ENCODE data around the gene ADGRA3.

Gene ADGRA3

DNA sequence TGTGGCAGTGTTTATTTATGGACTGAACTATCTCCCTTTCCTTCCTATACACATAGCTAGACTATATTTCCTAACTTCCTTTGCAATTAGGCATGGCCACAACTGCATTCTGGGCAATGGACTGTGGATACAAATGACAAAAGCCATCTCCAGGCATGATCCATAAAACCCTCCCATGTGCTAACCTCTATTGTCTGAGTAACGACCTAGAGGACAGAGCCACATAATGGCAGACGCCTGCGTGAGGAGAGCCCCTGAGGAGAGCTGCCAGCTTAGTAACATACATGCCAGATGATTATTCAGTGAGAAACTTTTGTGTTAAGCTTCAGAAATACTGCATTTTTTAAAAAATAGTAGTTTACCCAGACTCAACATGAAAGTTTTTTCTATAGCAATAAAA lies 142.9 kb downstream of the ADGRA3 start:
- DNase-seq (ENCODE audit: low read depth, low spot score), result no peak

DNA sequence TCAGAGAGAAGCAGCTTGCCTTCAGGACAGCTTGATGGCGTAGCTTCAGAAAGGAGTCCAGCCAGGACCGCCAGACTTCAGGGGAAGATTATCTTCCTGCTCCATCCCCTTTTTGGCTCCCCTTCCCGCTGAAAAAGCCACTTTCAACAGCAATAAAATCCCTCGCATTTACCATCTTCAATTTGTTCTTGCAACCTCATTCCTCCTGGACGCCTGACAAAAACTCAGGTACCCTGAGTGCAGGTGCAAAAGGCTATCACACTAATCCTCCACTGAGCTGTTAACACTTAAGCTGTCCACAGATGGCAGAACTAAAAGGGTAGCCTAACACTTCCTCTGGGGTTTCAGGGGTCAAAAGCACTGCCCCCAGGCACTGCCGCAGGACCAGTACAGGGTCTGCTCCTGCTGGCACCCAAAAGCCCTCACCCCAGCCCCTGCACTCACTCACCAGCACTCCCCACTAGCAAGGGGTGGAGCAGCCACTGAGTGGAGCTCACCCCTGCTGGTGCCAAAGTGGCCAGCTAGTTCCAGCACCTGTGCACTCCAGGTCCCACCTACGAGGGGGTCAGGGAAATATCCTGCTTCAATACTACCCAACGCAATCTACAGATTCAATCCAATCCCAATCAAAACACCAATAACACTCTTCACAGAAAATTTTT lies 145.8 kb downstream of the ADGRA3 start:
- DNase-seq (ENCODE audit: low read depth, low spot score), result no peak

DNA sequence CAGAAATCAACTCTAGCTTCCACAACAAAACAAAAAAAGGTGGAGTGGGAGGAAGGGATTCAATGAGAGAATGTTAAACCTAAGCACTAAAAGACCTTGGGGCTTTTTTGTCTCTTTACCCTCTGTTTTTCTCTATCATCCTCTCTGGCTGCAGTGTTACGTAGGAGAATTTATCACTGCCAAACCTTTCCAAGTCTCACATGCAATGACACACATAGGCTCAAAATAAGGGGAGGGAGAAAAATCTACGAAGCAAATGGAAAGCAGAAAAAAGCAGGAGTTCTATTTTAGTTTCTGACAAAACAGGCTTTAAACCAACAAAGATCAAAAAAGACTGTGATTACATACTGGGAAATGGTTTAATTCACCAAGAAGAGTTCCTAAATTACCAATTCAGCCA lies 152.1 kb downstream of the ADGRA3 start:
- DNase-seq (ENCODE audit: low read depth, low spot score), result no peak

DNA sequence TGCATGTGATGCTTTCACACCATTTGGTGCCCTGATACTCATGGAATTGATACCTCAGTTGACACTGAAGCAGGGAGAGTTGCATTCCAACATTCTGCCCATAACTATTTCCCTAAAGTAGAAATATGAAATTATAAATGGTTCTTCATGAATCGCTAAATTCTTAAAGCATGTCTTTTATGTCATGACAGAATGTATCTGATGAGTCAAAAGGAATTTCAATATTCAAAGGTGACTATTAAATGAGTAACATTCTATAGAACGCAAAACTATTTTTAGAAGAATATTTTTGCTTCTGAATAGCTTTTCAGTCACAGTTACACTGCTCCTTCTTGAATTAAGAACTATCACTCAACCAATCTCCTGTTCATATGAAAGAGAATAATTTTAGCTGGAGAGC lies 152.8 kb downstream of the ADGRA3 start:
- DNase-seq (ENCODE audit: low read depth, low spot score), result no peak

GRCh38 chr4:22356987-22357596 lies 158.8 kb downstream of the ADGRA3 start:
- DNase-seq (ENCODE audit: low read depth, low spot score), result no peak

- no peak for DNase-seq (ENCODE audit: low read depth, low spot score)
These were observed 167.5 kb downstream of the ADGRA3 start for GRCh38 chr4:22348410-22348809.

DNA sequence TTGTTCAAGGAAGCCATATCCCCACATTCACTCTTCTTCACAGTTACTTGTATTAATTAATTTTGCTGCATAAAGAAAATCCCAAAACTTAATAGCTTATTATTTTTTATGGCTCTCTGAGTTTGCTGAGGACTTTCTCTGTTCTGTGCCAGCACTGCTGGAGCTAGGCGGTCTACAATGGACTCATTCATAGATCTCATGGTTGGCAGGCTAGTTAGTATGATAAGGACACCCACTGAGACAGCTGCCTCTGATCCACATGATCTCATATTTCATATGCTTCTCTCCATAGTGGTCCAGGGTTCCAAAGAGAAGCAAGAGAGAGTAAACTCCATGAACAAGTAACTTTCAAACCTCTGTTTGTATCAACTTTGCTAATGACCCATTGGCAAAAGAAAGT lies 170.2 kb downstream of the ADGRA3 start:
- no peak for DNase-seq (ENCODE audit: low read depth, low spot score)

DNA sequence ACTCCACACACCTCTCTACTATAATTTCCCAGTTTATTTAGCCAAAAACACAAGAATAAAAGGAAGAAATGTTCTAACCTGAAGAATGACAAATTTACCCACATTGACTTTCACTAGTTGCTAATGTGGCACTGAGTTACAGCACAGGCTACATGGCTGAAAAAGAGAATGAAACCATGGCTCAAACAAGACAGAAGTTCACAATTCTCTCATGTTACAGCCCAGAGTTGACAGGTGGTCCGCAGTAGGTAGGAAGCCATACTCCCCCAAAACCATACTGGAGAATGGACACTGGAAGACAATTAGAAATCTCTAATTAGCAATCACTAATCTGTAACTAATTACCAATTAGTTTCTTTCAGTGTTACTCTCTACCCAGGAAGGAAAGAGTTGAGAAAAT lies 170.8 kb downstream of the ADGRA3 start:
- no peak for DNase-seq (ENCODE audit: low read depth, low spot score)

DNA sequence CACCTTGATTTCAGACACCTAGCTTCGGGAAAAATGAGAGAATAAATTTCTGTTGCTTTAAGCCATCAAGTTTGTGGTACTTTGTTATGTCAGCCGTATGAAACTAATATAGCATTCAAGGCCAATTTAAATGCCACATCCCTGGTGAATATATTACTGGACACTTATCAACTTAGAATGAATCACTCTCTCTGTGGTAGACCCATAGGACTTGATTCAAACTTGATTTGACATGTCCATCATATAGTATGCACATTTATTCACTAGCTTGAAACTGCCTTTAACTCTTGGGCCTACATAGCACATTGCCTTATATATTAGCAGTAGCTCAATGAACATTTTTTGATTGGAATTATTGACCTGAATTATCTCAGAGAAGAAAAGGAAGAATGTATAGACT lies 172.3 kb downstream of the ADGRA3 start:
- no peak for DNase-seq (ENCODE audit: low read depth, low spot score)

DNA sequence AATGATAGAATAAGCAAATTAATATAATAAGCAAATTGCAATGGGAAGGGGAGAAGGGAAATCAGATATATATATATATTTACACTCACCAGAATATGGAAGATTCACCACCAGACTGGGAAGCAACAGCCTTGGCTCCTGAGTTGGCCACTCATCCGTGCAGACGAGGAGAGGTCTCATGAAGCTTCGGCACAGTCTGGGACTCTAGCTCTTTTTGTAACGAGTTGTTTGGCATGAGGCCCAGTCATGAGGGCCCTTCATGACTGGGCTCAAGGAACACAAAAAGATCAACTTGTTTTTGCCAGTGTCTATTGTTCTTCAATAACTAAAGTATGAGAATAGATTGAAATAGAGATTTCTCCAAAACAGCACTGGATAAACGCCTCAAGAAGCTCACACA lies 176.4 kb downstream of the ADGRA3 start:
- no peak for DNase-seq (ENCODE audit: low read depth, low spot score)

DNA sequence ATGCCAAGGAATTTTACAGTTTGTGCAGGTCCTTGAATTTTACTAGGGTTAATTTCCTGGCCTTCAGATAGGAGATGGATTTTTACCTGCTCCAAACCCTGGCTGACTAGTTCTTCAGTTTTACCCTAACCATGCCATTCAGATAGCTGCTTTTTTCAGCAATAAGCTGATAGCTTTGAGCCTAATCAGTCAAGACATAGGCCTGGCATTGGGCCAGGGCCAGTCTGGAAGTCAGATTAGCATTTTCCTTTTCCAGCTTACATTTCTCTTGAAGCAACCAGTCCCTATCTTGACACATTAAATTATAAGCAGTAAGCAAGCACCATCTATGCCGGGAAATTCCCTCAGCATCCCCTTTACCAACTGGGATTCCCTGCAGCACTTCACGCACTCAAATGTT lies 177.1 kb downstream of the ADGRA3 start:
- DNase-seq (ENCODE audit: low read depth, low spot score), result no peak
